HepG2 (cell line): ENCODE data around the gene LDLRAD4. TPM values are rescaled to one million over a fixed set of nuclear protein-coding genes. Genes with fewer than 3 reads are reported as not detected.
A peak's percentile ranks its signal among the peaks of the same experiment; 100 is the strongest.

Experiments
- ARID4A ChIP-seq: sonication (generic); formaldehyde crosslinking; IDR thresholded peaks from 2 replicates; pipeline ENCODE4 v1.5.0; 2020; ENCODE audit warnings: mild to moderate bottlenecking, missing genetic modification reagents, borderline replicate concordance
- ARNT ChIP-seq: fragments of 450-650 bp; IDR thresholded peaks from 2 replicates; pipeline ENCODE4 v1.6.1; 2017
- CC2D1A ChIP-seq: sonication (generic); formaldehyde crosslinking; IDR thresholded peaks from 2 replicates; pipeline ENCODE4 v1.8.1; 2023; ENCODE audit warnings: mild to moderate bottlenecking, missing genetic modification reagents
- DMTF1 ChIP-seq: sonication (generic); formaldehyde crosslinking; IDR thresholded peaks from 2 replicates; pipeline ENCODE4 v1.4.0; 2020; ENCODE audit warnings: mild to moderate bottlenecking, missing genetic modification reagents
- FOXJ3 ChIP-seq: sonication (generic); formaldehyde crosslinking; IDR thresholded peaks from 2 replicates; pipeline ENCODE4 v1.4.0; 2020; ENCODE audit warnings: missing genetic modification reagents, mild to moderate bottlenecking, borderline replicate concordance
- FOXO1 ChIP-seq: sonication (generic); formaldehyde crosslinking; IDR thresholded peaks from 2 replicates; pipeline ENCODE4 v1.4.0; 2020; ENCODE audit warnings: missing genetic modification reagents
- GFI1 ChIP-seq: sonication (generic); formaldehyde crosslinking; IDR thresholded peaks from 2 replicates; pipeline ENCODE4 v1.5.0; 2020; ENCODE audit warnings: missing genetic modification reagents, mild to moderate bottlenecking, borderline replicate concordance
- HBP1 ChIP-seq: IDR thresholded peaks from 2 replicates; pipeline ENCODE4 v1.6.1; 2016; ENCODE audit warnings: low read depth, control low read depth
- LBX2 ChIP-seq: sonication (generic); formaldehyde crosslinking; IDR thresholded peaks from 2 replicates; pipeline ENCODE4 v1.5.0; 2020; ENCODE audit warnings: missing genetic modification reagents, mild to moderate bottlenecking, borderline replicate concordance
- PLRG1 ChIP-seq: fragments of 450-650 bp; conservative IDR thresholded peaks from 2 replicates; pipeline ENCODE4 v1.6.1; 2016
- RARA ChIP-seq: IDR thresholded peaks from 2 replicates; pipeline ENCODE4 v1.6.1; 2016; ENCODE audit warnings: missing genetic modification reagents, missing compliant biosample characterization
- SIX4 ChIP-seq: sonication (generic); formaldehyde crosslinking; IDR thresholded peaks from 2 replicates; pipeline ENCODE4 v1.4.0; 2020; ENCODE audit warnings: missing genetic modification reagents
- SKI ChIP-seq: fragments of 450-650 bp; IDR thresholded peaks from one replicate; pipeline ENCODE4 v1.6.1; 2018; ENCODE audit warnings: mild to moderate bottlenecking; ENCODE audit not compliant: partially characterized antibody
- SOX13 ChIP-seq, 3 experiments: fragments of 450-650 bp in 1 of 3; sonication (generic) in 1 of 3; formaldehyde crosslinking in 1 of 3; IDR thresholded peaks in 2 of 3; conservative IDR thresholded peaks in 1 of 3; 2 replicates each; pipeline versions ENCODE4 v1.5.0 to v1.6.1; 2016 to 2020; ENCODE audit warnings: antibody characterized with exemption in 1 of 3, mild to moderate bottlenecking in 1 of 3, missing compliant biosample characterization in 1 of 3, missing genetic modification reagents in 1 of 3, moderate library complexity in 1 of 3
- SRF ChIP-seq: IDR thresholded peaks from 2 replicates; pipeline ENCODE4 v1.6.1; 2011; ENCODE audit warnings: mild to moderate bottlenecking, low read depth, low read length, moderate library complexity
- SRSF9 ChIP-seq: fragments of 200-400 bp; formaldehyde crosslinking; IDR thresholded peaks from 2 replicates; pipeline ENCODE4 v1.6.1; 2018; ENCODE audit warnings: borderline replicate concordance, mild to moderate bottlenecking, low read depth, low read length; ENCODE audit not compliant: insufficient read depth, poor library complexity, severe bottlenecking
- STAG1 ChIP-seq: sonication (generic); formaldehyde crosslinking; IDR thresholded peaks from 2 replicates; pipeline ENCODE4 v1.4.0; 2020; ENCODE audit warnings: missing genetic modification reagents
- TAF1 ChIP-seq: sonication (generic); formaldehyde crosslinking; IDR thresholded peaks from 2 replicates; pipeline ENCODE4 v1.4.0; 2020; ENCODE audit warnings: missing genetic modification reagents
- polyA plus RNA-seq, 8 experiments: library from polyadenylated mRNA; depleted of rRNA in 3 of 8; stranded (reverse) in 7 of 8; unstranded in 1 of 8; fragments of >200 nt; fragmentation: Illumina TruSeq in 4 of 8; extraction: Trizol in 4 of 8; gene quantifications; 2 replicates each; pipeline versions ENCODE4 v1.2.1 to v1.2.3, GENCODE V29; 2011 to 2016; ENCODE audit warnings: low read depth in 4 of 8, missing spikeins in 1 of 8, mixed read lengths in 1 of 8; ENCODE audit not compliant: insufficient read depth in 1 of 8
- total RNA-seq, 5 experiments: library from RNA; depleted of rRNA; stranded (reverse); fragments of >200 nt; fragmentation: Illumina TruSeq; extraction: Trizol; gene quantifications; 2 replicates each; pipeline ENCODE4 v1.2.3, GENCODE V29; 2016; ENCODE audit warnings: low read depth in 1 of 5
- TF ChIP-seq, protein P1 (sequence below): sonication (generic); formaldehyde crosslinking; IDR thresholded peaks from 2 replicates; pipeline ENCODE4 v1.4.0; 2020; ENCODE audit warnings: missing genetic modification reagents

Gene LDLRAD4
- total and polyA plus RNA-seq, 2 of the 13 experiments (the other 11 are each of a cell fraction or from before 2014, with no cell fraction given), result 13.6 to 20.9 TPM

DNA sequence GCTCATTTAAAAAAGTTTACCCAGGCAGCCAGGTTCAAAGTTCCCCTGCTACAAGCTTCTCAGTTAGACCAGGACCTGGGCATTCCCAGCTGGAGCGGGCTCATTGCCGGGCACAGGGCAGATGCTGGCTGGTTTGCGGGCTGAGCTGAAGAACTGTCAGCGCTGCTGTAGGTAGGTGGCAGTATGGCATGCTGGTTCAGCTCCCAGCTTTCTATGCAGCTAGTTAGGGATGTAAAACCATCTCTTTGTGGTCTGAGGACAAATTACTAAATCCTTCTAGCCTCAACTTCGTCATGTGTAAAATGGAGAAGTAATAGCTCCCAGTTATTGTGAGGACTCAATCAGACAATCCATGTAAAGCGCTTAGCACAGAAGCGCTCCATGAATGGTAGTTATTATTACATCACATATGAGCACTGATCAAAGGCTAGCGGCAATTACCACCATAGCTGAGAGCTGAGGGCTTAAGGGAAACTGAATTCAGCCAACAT, 2.4 kb upstream of the LDLRAD4 start (continued):
- TF ChIP-seq, protein P1, sequence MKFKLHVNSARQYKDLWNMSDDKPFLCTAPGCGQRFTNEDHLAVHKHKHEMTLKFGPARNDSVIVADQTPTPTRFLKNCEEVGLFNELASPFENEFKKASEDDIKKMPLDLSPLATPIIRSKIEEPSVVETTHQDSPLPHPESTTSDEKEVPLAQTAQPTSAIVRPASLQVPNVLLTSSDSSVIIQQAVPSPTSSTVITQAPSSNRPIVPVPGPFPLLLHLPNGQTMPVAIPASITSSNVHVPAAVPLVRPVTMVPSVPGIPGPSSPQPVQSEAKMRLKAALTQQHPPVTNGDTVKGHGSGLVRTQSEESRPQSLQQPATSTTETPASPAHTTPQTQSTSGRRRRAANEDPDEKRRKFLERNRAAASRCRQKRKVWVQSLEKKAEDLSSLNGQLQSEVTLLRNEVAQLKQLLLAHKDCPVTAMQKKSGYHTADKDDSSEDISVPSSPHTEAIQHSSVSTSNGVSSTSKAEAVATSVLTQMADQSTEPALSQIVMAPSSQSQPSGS, result no peak
- no peak for TF ChIP-seq SRSF9
- TF ChIP-seq HBP1 (CRISPR knock-in tag), result no peak
- no peak for TF ChIP-seq RARA (CRISPR knock-in tag)
- peak; percentile 93 for TF ChIP-seq STAG1 (CRISPR knock-in tag)
- TF ChIP-seq SKI, result no peak
- no peak for TF ChIP-seq FOXJ3 (CRISPR knock-in tag)
- TF ChIP-seq LBX2 (CRISPR knock-in tag), result no peak
- no peak for TF ChIP-seq GFI1 (CRISPR knock-in tag)
- TF ChIP-seq ARNT, result no peak
- no peak for TF ChIP-seq CC2D1A (CRISPR knock-in tag)
- no peak for TF ChIP-seq SRF
- TF ChIP-seq PLRG1, result no peak
- TF ChIP-seq TAF1, result no peak
- TF ChIP-seq ARID4A (CRISPR knock-in tag), result peak; percentile 14; the same call in 1 of the 2 replicates
- no peak for TF ChIP-seq DMTF1
- no peak for TF ChIP-seq SOX13 (IDR thresholded peaks at IDR 0.05)
- TF ChIP-seq SOX13 (CRISPR knock-in tag; conservative IDR thresholded peaks at IDR 0.05 in 1 of 2, IDR thresholded peaks at IDR 0.05 in 1 of 2), result peak in 1 of 2 experiments; percentile 20; a peak in 1 of 4 replicates
- TF ChIP-seq FOXO1, result 0 out of 2 replicates have a peak, but pooled peaks have one; percentile 19
- 0 out of 2 replicates have a peak, but pooled peaks have one; percentile 24 for TF ChIP-seq SIX4
